Mucosa of descending colon (tissue), 3 donors: ENCODE measurements around the gene C16orf90. TPM values are rescaled to one million over a fixed set of nuclear protein-coding genes. Genes with fewer than 3 reads are reported as not detected.
"Not testable (repeated sequence)": the region's sequence is repeated elsewhere in the genome, so short reads cannot be mapped to it uniquely, and the experiment has no call there.

Source experiments
- ATAC-seq: fragments of 200-7000 bp; cut with Tn5 transposase; one replicate; pipeline ENCODE4 v1.9.1; 2020; ENCODE audit warnings: mild to moderate bottlenecking, moderate library complexity
- DNase-seq, 3 donors: peaks; one replicate each; pipeline ENCODE4 v3.0.0-alpha.2; 2020
- H3K36me3 ChIP-seq: fragments of 200-600 bp; one replicate; pipeline ENCODE4 v1.8.0; 2021; ENCODE audit warnings: low read depth, mild to moderate bottlenecking
- H3K4me1 ChIP-seq: fragments of 200-600 bp; one replicate; pipeline ENCODE4 v1.8.0; 2021; ENCODE audit warnings: low read depth, mild to moderate bottlenecking
- H3K4me3 ChIP-seq: fragments of 200-600 bp; one replicate; pipeline ENCODE4 v1.8.0; 2021; ENCODE audit warnings: mild to moderate bottlenecking
- H3K9me3 ChIP-seq: fragments of 200-600 bp; one replicate; pipeline ENCODE4 v1.8.0; 2021; ENCODE audit warnings: mild to moderate bottlenecking
- CTCF ChIP-seq: fragments of 200-600 bp; IDR thresholded peaks from one replicate; pipeline ENCODE4 v1.8.0; 2022; ENCODE audit warnings: antibody characterized with exemption, mild to moderate bottlenecking
- intact Hi-C, 2 donors: fragments of 100-400 bp; cut with DNase I in 1 of 2; cut with micrococcal nuclease in 1 of 2; formaldehyde crosslinking; loops; one replicate each; pipeline versions ENCODE4 v1.11.0 to v1.11.1; 2022; cut with DNase I, micrococcal nuclease
- total RNA-seq, 3 donors: library from RNA; stranded (reverse); fragmentation: NEBNext Ultra II Directional in 2 of 3; extraction: Animal tissue kit (Norgen Biotek cat#: 25700) in 2 of 3; gene quantifications; one replicate each; pipeline versions ENCODE4 v1.2.1 to v1.2.4, GENCODE V29; 2021 to 2023
- donor health status: DM: no; HTN: no; CAD: no; lungs with moderate emphysema.
- donor health status: DM: no; HTN: no; CAD: no.
- donor health status: DM: no; HTN: yes; CAD: no.

Gene C16orf90
- total RNA-seq, 3 donors from 2014 or later = not detected

GRCh38 chr16:3475604-3476375 is 19.5 kb downstream of the C16orf90 start:
- peak; percentile 83 for ATAC-seq
- intact Hi-C loops = no loop called here
- DNase-seq = peak; percentile 67 to 81 (median 68)
- Histone ChIP-seq H3K4me1 (peaks cover 40% of the 10 kb centered on the region), H3K36me3 (peaks cover 5% of the 10 kb centered on the region), H3K4me3 (no peak overlapping the region), H3K9me3 (no peaks in the 10 kb centered on the region)
- no peak for TF ChIP-seq CTCF

GRCh38 chr16:3474870-3475269 is 20.4 kb downstream of the C16orf90 start:
- H3K9me3 ChIP-seq, H3K36me3 ChIP-seq, ATAC-seq, DNase-seq, intact Hi-C loops, H3K4me3 ChIP-seq: not testable (repeated sequence)
- peaks cover 40% of the 10 kb centered on the region for H3K4me1 ChIP-seq

- Histone ChIP-seq H3K9me3 (no peaks in the 10 kb centered on the region), H3K4me1 (peaks cover 40% of the 10 kb centered on the region), H3K4me3 (no peak overlapping the region), H3K36me3 (no peaks in the 10 kb centered on the region)
- TF ChIP-seq CTCF = no peak
- intact Hi-C loops = no loop called here
- DNase-seq (no peak), ATAC-seq (no peak)
Observed at GRCh38 chr16:3474136-3474779, 21.0 kb downstream of the C16orf90 start.

GRCh38 chr16:3473596-3473943 is 21.7 kb downstream of the C16orf90 start:
- intact Hi-C loops, H3K4me3 ChIP-seq: not testable (repeated sequence)
- peaks cover 40% of the 10 kb centered on the region for H3K4me1 ChIP-seq

GRCh38 chr16:3472878-3473595 is 22.3 kb downstream of the C16orf90 start:
- Histone ChIP-seq H3K4me1 (peaks cover 34% of the 10 kb centered on the region), H3K4me3 (no peak overlapping the region), H3K9me3 (no peaks in the 10 kb centered on the region), H3K36me3 (no peaks in the 10 kb centered on the region)
- no peak for DNase-seq
- no peak for TF ChIP-seq CTCF
- ATAC-seq = no peak
- intact Hi-C loops = no loop called here

More at GRCh38 chr16:3473596-3473943, 21.7 kb downstream of the C16orf90 start:
- ATAC-seq, H3K9me3 ChIP-seq, H3K36me3 ChIP-seq, DNase-seq: not testable (repeated sequence)

GRCh38 chr16:3471518-3472176 is 23.6 kb downstream of the C16orf90 start:
- Histone ChIP-seq H3K36me3 (no peaks in the 10 kb centered on the region), H3K9me3 (no peaks in the 10 kb centered on the region), H3K4me3 (no peak overlapping the region), H3K4me1 (peaks cover 34% of the 10 kb centered on the region)
- no peak for DNase-seq
- ATAC-seq = no peak
- no peak for TF ChIP-seq CTCF
- intact Hi-C loops = no loop called here
